K562 (cell line): ENCODE results near the gene FRMD3. TPM values are rescaled to one million over a fixed set of nuclear protein-coding genes. Genes with fewer than 3 reads are reported as not detected.

Experiments used
- ATAC-seq: fragments of 200-7000 bp; cut with Tn5 transposase; 3 replicates; pipeline ENCODE4 v1.9.1; 2020; ENCODE audit warnings: moderate library complexity
- BruUV-seq: library from RNA; stranded (reverse); fragments of 400-500 nt; replicated peaks from 2 replicates; lab custom pipeline; 2021; lab: Mats Ljungman, UMichigan
- CTCF ChIA-PET: fragments of 300-600 bp; formaldehyde crosslinking; extraction: SDS; loops from one replicate; lab custom pipeline; 2021; ENCODE audit warnings: low intra/inter-chr PET ratio; lab: Yijun Ruan, JAX
- POLR2A ChIA-PET: fragments of 300-600, 350-650 bp; sonication (Branson Sonifier 250); formaldehyde crosslinking; extraction: SDS; loops from one replicate; lab custom pipeline; 2021; ENCODE audit warnings: antibody characterized with exemption, inconsistent platforms; lab: Yijun Ruan, JAX
- DNase-seq, 4 experiments: peaks; one replicate each; pipeline versions ENCODE4 v3.0.0 to v3.0.0-alpha.2; 2011 to 2018; ENCODE audit warnings: low spot score in 3 of 4, mixed read lengths in 3 of 4; ENCODE audit errors: extremely low read depth in 1 of 4
- FAIRE-seq: peaks from 2 replicates; lab custom pipeline; 2011; peaks lifted over from hg19 to GRCh38; lab: Jason Lieb, UNC
- H2AFZ ChIP-seq: 2 replicates; pipeline ENCODE4 v1.6.0; 2011; ENCODE audit warnings: low read depth, low read length, control low read depth, inconsistent platforms
- H3K27ac ChIP-seq: fragments of 200-600 bp; 3 replicates; pipeline ENCODE4 v1.8.0; 2011; ENCODE audit warnings: low read depth, mild to moderate bottlenecking, control low read depth, inconsistent platforms, low read length, moderate library complexity, mixed read lengths; ENCODE audit errors: extremely low read depth
- H3K27me3 ChIP-seq, 2 experiments: fragments of 300-600 bp in 1 of 2; 2 replicates in 1 of 2; 3 replicates in 1 of 2; pipeline versions ENCODE4 v1.6.0 to v1.8.0; 2011; ENCODE audit warnings: inconsistent platforms in 2 of 2, low read length in 2 of 2, mild to moderate bottlenecking in 1 of 2, mixed read lengths in 1 of 2, moderate library complexity in 1 of 2; ENCODE audit not compliant: control insufficient read depth in 2 of 2, insufficient read depth in 2 of 2
- H3K36me3 ChIP-seq: fragments of 300-600 bp; 3 replicates; pipeline ENCODE4 v1.8.0; 2011; ENCODE audit warnings: mild to moderate bottlenecking, low read length, inconsistent platforms; ENCODE audit not compliant: control insufficient read depth, insufficient read depth
- H3K4me1 ChIP-seq, 2 experiments: fragments of 200-600 bp in 1 of 2; replicated peaks in 1 of 2; 2 replicates in 1 of 2; 3 replicates in 1 of 2; pipeline versions ENCODE4 v1.5.1 to v1.8.0; 2011; ENCODE audit warnings: inconsistent platforms in 2 of 2, low read length in 2 of 2, mild to moderate bottlenecking in 1 of 2, mixed read lengths in 1 of 2, moderate library complexity in 1 of 2; ENCODE audit not compliant: control insufficient read depth in 2 of 2, insufficient read depth in 2 of 2
- H3K4me2 ChIP-seq: 2 replicates; pipeline ENCODE4 v1.6.1; 2011; ENCODE audit warnings: low read length, control low read depth, inconsistent platforms, mixed read lengths; ENCODE audit not compliant: insufficient read depth
- H3K4me3 ChIP-seq: fragments of 200-600 bp; sonication (generic), shearing (Covaris generic); 2 replicates; pipeline ENCODE4 v1.5.1; 2016; ENCODE audit warnings: control low read depth, inconsistent platforms
- H3K79me2 ChIP-seq: fragments of 200-600 bp; 3 replicates; pipeline ENCODE4 v1.8.0; 2011; ENCODE audit warnings: low read length, inconsistent platforms; ENCODE audit not compliant: control insufficient read depth, insufficient read depth
- H3K9ac ChIP-seq, 2 experiments: 2 replicates each; pipeline versions ENCODE4 v1.6.0 to v1.6.1; 2011; ENCODE audit warnings: low read depth in 2 of 2, low read length in 2 of 2, control low read depth in 1 of 2, inconsistent platforms in 1 of 2, mild to moderate bottlenecking in 1 of 2, mixed read lengths in 1 of 2; ENCODE audit not compliant: insufficient read depth in 1 of 2
- H3K9me1 ChIP-seq: one replicate; pipeline ENCODE4 v1.6.0; 2011; ENCODE audit warnings: inconsistent platforms, mild to moderate bottlenecking, low read length, moderate library complexity; ENCODE audit not compliant: control insufficient read depth, insufficient read depth
- H3K9me3 ChIP-seq: replicated peaks from 2 replicates; pipeline ENCODE4 v1.5.1; 2011; ENCODE audit warnings: low read depth, low read length, inconsistent platforms; ENCODE audit not compliant: control insufficient read depth, insufficient read depth
- H4K20me1 ChIP-seq: replicated peaks from 2 replicates; pipeline ENCODE4 v1.6.1; 2011; ENCODE audit warnings: low read length, inconsistent platforms, mixed read lengths; ENCODE audit not compliant: control insufficient read depth, insufficient read depth
- DACH1 ChIP-seq: fragments of 450-650 bp; IDR thresholded peaks from 2 replicates; pipeline ENCODE4 v1.6.1; 2018; ENCODE audit not compliant: partially characterized antibody
- HOMEZ ChIP-seq: fragments of 250-450 bp; sonication (Bioruptor Pico); IDR thresholded peaks from 2 replicates; pipeline ENCODE4 v1.4.0; 2020; ENCODE audit warnings: mild to moderate bottlenecking, moderate library complexity
- ILK ChIP-seq: fragments of 450-650 bp; IDR thresholded peaks from 2 replicates; pipeline ENCODE4 v1.6.1; 2016; ENCODE audit warnings: missing genetic modification characterization, low read depth, mild to moderate bottlenecking, missing compliant biosample characterization, moderate library complexity, borderline replicate concordance
- MCM5 ChIP-seq: fragments of 450-650 bp; IDR thresholded peaks from 2 replicates; pipeline ENCODE4 v1.6.1; 2016; ENCODE audit warnings: low read depth
- NELFE ChIP-seq: IDR thresholded peaks from 2 replicates; pipeline ENCODE4 v1.6.1; 2011; ENCODE audit warnings: mild to moderate bottlenecking; ENCODE audit not compliant: insufficient read depth, insufficient read length
- NR2F6 ChIP-seq: fragments of 450-650 bp; formaldehyde crosslinking; IDR thresholded peaks from 2 replicates; pipeline ENCODE4 v1.4.0; 2020; ENCODE audit warnings: mild to moderate bottlenecking
- NRF1 ChIP-seq, 2 experiments: fragments of 450-650 bp; IDR thresholded peaks in 1 of 2; conservative IDR thresholded peaks in 1 of 2; 2 replicates each; pipeline ENCODE4 v1.6.1; 2014; ENCODE audit warnings: mild to moderate bottlenecking in 2 of 2
- PHB2 ChIP-seq: fragments of 450-650 bp; IDR thresholded peaks from 2 replicates; pipeline ENCODE4 v1.6.1; 2017; ENCODE audit warnings: low read depth
- PHTF2 ChIP-seq: fragments of 250-450 bp; sonication (Bioruptor Pico); IDR thresholded peaks from 2 replicates; pipeline ENCODE4 v1.5.0; 2021; ENCODE audit warnings: mild to moderate bottlenecking
- POLR2AphosphoS5 ChIP-seq: IDR thresholded peaks from 2 replicates; pipeline ENCODE4 v1.6.1; 2011; ENCODE audit warnings: mild to moderate bottlenecking, low read depth, low read length, moderate library complexity; ENCODE audit not compliant: control insufficient read depth, insufficient read depth
- RBM22 ChIP-seq: fragments of 200-400 bp; formaldehyde crosslinking; IDR thresholded peaks from 2 replicates; pipeline ENCODE4 v1.6.1; 2018; ENCODE audit warnings: low read length, low read depth; ENCODE audit not compliant: poor library complexity, severe bottlenecking
- SP1 ChIP-seq: sonication (generic); formaldehyde crosslinking; IDR thresholded peaks from 2 replicates; pipeline ENCODE4 v1.8.1; 2022; ENCODE audit warnings: mild to moderate bottlenecking, missing genetic modification reagents
- ZBED1 ChIP-seq: IDR thresholded peaks from 2 replicates; pipeline ENCODE4 v1.6.1; 2014
- ZNF140 ChIP-seq: fragments of 250-450 bp; sonication (Bioruptor Pico); IDR thresholded peaks from 2 replicates; pipeline ENCODE4 v1.8.0; 2021; ENCODE audit warnings: moderate library complexity, mild to moderate bottlenecking, inconsistent platforms
- WGBS: fragments of 100-300 bp; shearing (Covaris generic); methylation state at CpG from one replicate; pipeline ENCODE4 v1.1.6; 2016; ENCODE audit warnings: low coverage, mixed read lengths; ENCODE audit not compliant: insufficient coverage; ENCODE audit errors: missing lambda C conversion rate; 5-methylcytosine and 5-hydroxymethylcytosine counted together
- in situ Hi-C: fragments of 300-500 bp; cut with MboI; formaldehyde crosslinking; loops from 4 replicates; pipeline ENCODE4 v1.15.0; 2018; ENCODE audit warnings: inconsistent platforms, mixed read lengths
- intact Hi-C: fragments of 100-400 bp; cut with micrococcal nuclease; formaldehyde crosslinking; loops from 2 replicates; pipeline ENCODE4 v1.14.2; 2022
- polyA plus RNA-seq, 8 experiments: library from polyadenylated mRNA; depleted of rRNA in 4 of 8; stranded (reverse) in 5 of 8; unstranded in 3 of 8; fragments of >200 nt; fragmentation: Nextera tagmentation in 2 of 8; fragmentation: Illumina TruSeq in 1 of 8; extraction: Ambion mirVana in 2 of 8; extraction: Trizol in 1 of 8; gene quantifications; 2 replicates each; pipeline versions ENCODE4 v1.2.1 to v1.2.3, GENCODE V29; 2011 to 2014; ENCODE audit warnings: inconsistent platforms in 1 of 8, missing spikeins in 1 of 8
- total RNA-seq, 7 experiments: library from RNA; depleted of rRNA in 6 of 7; stranded (reverse); fragments of >200 nt in 6 of 7; fragmentation: Illumina TruSeq in 2 of 7; extraction: Trizol in 2 of 7; gene quantifications; 2 replicates each; pipeline versions ENCODE4 v1.2.1 to v1.2.3, GENCODE V29; 2011 to 2021; ENCODE audit warnings: low replicate concordance in 1 of 7
- TF ChIP-seq, protein P1 (sequence below): sonication (generic); formaldehyde crosslinking; IDR thresholded peaks from 2 replicates; pipeline ENCODE4 v1.8.0; 2022; ENCODE audit warnings: mild to moderate bottlenecking, missing genetic modification reagents
- TF ChIP-seq, protein P2 (sequence below): fragments of 450-650 bp; IDR thresholded peaks from 2 replicates; pipeline ENCODE4 v1.6.1; 2016; ENCODE audit warnings: mild to moderate bottlenecking
- TF ChIP-seq, protein P3 (sequence below): fragments of 250-450 bp; sonication (Bioruptor Pico); IDR thresholded peaks from 2 replicates; pipeline ENCODE4 v1.8.0; 2022; ENCODE audit warnings: moderate library complexity, mild to moderate bottlenecking, inconsistent platforms

FRMD3 gene
- total and polyA plus RNA-seq, 9 of the 15 experiments (the other 6 are each of a cell fraction or from before 2014, with no cell fraction given) = 0.09 to 0.51 (median 0.21) TPM

GRCh38 chr9:83441390-83441789 is 96.8 kb downstream of the FRMD3 start (continued):
- no peak for TF ChIP-seq HOMEZ
- no peak for TF ChIP-seq PHB2
- TF ChIP-seq ZBED1 = no peak
- TF ChIP-seq NELFE = no peak
- no peak for TF ChIP-seq PHTF2 (CRISPR knock-in tag)

- DNase-seq (no peak), FAIRE-seq (no peak), ATAC-seq (no peak)
- no peaks in the 10 kb centered on the region for H4K20me1 ChIP-seq
- intact Hi-C loops = no loop called here
- H3K9me3 ChIP-seq = no peaks in the 10 kb centered on the region
- WGBS = 0% methylated on average over 3 of the region's 5 CpGs
- H3K27me3 ChIP-seq = no peaks in the 10 kb centered on the region
- ChIA-PET POLR2A (no interaction called here), CTCF (no interaction called here)
- no peaks in the 10 kb centered on the region for H3K9me1 ChIP-seq
- no peak overlapping the region for H3K27ac ChIP-seq
- TF ChIP-seq, protein P1, sequence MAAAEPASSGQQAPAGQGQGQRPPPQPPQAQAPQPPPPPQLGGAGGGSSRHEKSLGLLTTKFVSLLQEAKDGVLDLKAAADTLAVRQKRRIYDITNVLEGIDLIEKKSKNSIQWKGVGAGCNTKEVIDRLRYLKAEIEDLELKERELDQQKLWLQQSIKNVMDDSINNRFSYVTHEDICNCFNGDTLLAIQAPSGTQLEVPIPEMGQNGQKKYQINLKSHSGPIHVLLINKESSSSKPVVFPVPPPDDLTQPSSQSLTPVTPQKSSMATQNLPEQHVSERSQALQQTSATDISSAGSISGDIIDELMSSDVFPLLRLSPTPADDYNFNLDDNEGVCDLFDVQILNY (CRISPR knock-in tag) = no peak
- TF ChIP-seq MCM5 (no peak), ILK (no peak), DACH1 (no peak), POLR2AphosphoS5 (no peak), RBM22 (no peak), SP1 (CRISPR knock-in tag) (no peak), NRF1 (conservative IDR thresholded peaks at IDR 0.05 in 1 of 2, IDR thresholded peaks at IDR 0.05 in 1 of 2) (no peak), NR2F6 (no peak), ZNF140 (CRISPR knock-in tag) (no peak)
- TF ChIP-seq, protein P2, sequence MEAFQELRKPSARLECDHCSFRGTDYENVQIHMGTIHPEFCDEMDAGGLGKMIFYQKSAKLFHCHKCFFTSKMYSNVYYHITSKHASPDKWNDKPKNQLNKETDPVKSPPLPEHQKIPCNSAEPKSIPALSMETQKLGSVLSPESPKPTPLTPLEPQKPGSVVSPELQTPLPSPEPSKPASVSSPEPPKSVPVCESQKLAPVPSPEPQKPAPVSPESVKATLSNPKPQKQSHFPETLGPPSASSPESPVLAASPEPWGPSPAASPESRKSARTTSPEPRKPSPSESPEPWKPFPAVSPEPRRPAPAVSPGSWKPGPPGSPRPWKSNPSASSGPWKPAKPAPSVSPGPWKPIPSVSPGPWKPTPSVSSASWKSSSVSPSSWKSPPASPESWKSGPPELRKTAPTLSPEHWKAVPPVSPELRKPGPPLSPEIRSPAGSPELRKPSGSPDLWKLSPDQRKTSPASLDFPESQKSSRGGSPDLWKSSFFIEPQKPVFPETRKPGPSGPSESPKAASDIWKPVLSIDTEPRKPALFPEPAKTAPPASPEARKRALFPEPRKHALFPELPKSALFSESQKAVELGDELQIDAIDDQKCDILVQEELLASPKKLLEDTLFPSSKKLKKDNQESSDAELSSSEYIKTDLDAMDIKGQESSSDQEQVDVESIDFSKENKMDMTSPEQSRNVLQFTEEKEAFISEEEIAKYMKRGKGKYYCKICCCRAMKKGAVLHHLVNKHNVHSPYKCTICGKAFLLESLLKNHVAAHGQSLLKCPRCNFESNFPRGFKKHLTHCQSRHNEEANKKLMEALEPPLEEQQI = no peak
- TF ChIP-seq, protein P3, sequence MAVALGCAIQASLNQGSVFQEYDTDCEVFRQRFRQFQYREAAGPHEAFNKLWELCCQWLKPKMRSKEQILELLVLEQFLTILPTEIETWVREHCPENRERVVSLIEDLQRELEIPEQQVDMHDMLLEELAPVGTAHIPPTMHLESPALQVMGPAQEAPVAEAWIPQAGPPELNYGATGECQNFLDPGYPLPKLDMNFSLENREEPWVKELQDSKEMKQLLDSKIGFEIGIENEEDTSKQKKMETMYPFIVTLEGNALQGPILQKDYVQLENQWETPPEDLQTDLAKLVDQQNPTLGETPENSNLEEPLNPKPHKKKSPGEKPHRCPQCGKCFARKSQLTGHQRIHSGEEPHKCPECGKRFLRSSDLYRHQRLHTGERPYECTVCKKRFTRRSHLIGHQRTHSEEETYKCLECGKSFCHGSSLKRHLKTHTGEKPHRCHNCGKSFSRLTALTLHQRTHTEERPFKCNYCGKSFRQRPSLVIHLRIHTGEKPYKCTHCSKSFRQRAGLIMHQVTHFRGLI (CRISPR knock-in tag) = no peak
- no peaks in the 10 kb centered on the region for H3K79me2 ChIP-seq
- no peak overlapping the region for H3K4me2 ChIP-seq
- H3K9ac ChIP-seq = no peak overlapping the region
- in situ Hi-C loops = no loop called here
- H3K4me1 ChIP-seq = no peaks in the 10 kb centered on the region
- H2AFZ ChIP-seq = no peak overlapping the region
- H3K36me3 ChIP-seq = no peaks in the 10 kb centered on the region
- no peak overlapping the region for H3K4me3 ChIP-seq
- no TSS peak for BruUV-seq
These were observed 97.6 kb downstream of the FRMD3 start for GRCh38 chr9:83440641-83441040.
